Fibroblast of villous mesenchyme (primary cell): ENCODE data around the gene SLC12A2. TPM values are rescaled to one million over a fixed set of nuclear protein-coding genes. Genes with fewer than 3 reads are reported as not detected.

ENCODE experiments used
- DNase-seq: peaks from one replicate; pipeline ENCODE4 v3.0.0-alpha.2; 2010; ENCODE audit warnings: low read depth
- H3K4me3 ChIP-seq: 2 replicates; pipeline ENCODE4 v1.5.1; 2011; ENCODE audit warnings: low read depth, mild to moderate bottlenecking, low read length
- CTCF ChIP-seq: IDR thresholded peaks from 2 replicates; pipeline ENCODE4 v1.5.1; 2012; ENCODE audit warnings: low read depth, mild to moderate bottlenecking, low read length; ENCODE audit not compliant: insufficient read depth
- total RNA-seq: library from RNA; depleted of rRNA; stranded (reverse); fragments of >200 nt; gene quantifications from 2 replicates; pipeline ENCODE4 v1.2.3, GENCODE V29; 2012

The SLC12A2 gene
- total RNA-seq, 1 donor: 37.1 TPM

- DNase-seq: no peak
- TF ChIP-seq CTCF: no peak
Measured at GRCh38 chr5:128092144-128092543, 8.6 kb downstream of the SLC12A2 start.

DNA sequence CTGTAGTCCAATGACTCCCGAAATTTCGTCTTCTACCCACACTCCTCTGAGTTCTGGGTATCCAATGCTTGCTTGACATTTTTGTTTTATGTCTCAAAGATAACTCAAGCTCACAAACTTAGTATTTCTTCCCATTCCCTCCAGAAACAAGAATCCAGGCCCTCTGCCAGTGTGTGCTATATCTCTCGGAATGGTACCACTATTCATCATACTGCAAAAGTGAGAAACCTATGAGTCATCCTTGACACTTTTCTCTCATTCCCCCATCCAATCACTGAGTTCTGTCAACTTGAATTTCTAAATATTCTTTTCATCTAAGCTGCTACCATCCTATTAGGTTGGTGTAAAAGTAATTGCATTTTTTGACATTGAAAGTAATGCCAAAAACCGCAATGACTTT is 9.8 kb downstream of the SLC12A2 start:
- no peak for TF ChIP-seq CTCF
- no peak overlapping the region for H3K4me3 ChIP-seq
- DNase-seq: no peak

More at GRCh38 chr5:128092144-128092543, 8.6 kb downstream of the SLC12A2 start:
- H3K4me3 ChIP-seq: no peak overlapping the region

- H3K4me3 ChIP-seq: no peak overlapping the region
- TF ChIP-seq CTCF: no peak
- DNase-seq: no peak
Measured at GRCh38 chr5:128097224-128097623, 13.7 kb downstream of the SLC12A2 start.

DNA sequence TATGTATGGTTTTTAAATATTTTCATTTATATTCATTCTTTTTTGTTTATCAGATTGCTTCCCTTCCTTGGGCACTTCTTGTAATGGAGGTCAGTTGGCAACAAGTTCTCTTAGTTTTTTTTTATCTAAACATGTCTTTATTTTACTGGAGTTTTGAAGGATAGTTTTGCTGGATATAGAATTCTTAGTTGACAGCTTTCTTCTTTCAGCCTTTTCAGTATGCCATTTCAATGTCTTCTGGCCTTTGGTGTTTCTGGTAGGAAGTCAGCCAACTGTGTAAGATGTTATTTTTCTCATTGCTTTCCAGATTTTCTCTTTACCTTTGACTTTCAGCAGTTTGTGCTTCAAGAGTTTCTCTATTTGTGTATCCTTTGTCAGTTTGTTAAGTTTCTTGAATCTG is 14.2 kb downstream of the SLC12A2 start:
- no peak for TF ChIP-seq CTCF
- no peak overlapping the region for H3K4me3 ChIP-seq
- no peak for DNase-seq

DNA sequence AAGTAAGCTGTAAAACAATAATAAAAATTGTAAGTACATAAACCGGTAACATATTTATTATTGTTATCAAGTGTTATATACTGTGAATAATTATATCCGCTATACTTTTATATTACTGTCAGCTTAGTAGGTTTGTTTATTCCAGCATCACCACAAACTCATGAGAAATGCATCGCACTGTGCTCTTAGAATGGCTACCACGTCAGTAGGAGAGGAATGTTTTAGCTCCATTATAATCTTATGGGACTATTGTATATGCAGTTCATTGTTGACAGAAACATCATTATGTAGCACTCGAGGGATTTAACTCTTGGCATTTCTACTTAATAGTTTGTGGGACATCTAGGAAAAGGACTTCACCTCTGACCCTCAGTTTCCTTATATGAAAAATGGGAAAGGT is 16.4 kb downstream of the SLC12A2 start:
- TF ChIP-seq CTCF: no peak
- DNase-seq: no peak

GRCh38 chr5:128100860-128101557 is 17.4 kb downstream of the SLC12A2 start:
- no peak overlapping the region for H3K4me3 ChIP-seq
- no peak for TF ChIP-seq CTCF
- DNase-seq: no peak

More for the DNA sequence above, 16.4 kb downstream of the SLC12A2 start:
- no peak overlapping the region for H3K4me3 ChIP-seq

- H3K4me3 ChIP-seq: no peak overlapping the region
- no peak for TF ChIP-seq CTCF
- DNase-seq: no peak
Measured at GRCh38 chr5:128101676-128102075, 18.1 kb downstream of the SLC12A2 start.
